Activated CD4-positive, alpha-beta T cell treated with anti-CD3 and anti-CD28 coated beads, Interleukin-2, amount 10 ng/mL, durations not matched to agents 7 days and 5 days (primary cell): ENCODE measurements around the gene C5orf63. TPM values are rescaled to one million over a fixed set of nuclear protein-coding genes. Genes with fewer than 3 reads are reported as not detected.
"Not testable (repeated sequence)": the region's sequence is repeated elsewhere in the genome, so short reads cannot be mapped to it uniquely, and the experiment has no call there.

Source experiments
- CTCF ChIA-PET: fragments of 350-600 bp; sonication (Branson Sonifier 250); formaldehyde crosslinking; loops from one replicate; lab custom pipeline; 2021; ENCODE audit warnings: antibody characterized with exemption; lab: Charles Lee
- POLR2A ChIA-PET: fragments of 350-600 bp; sonication (Branson Sonifier 250); formaldehyde crosslinking; loops from one replicate; lab custom pipeline; 2021; ENCODE audit warnings: antibody characterized with exemption; lab: Charles Lee
- DNase-seq: peaks from one replicate; pipeline ENCODE4 v3.0.0-alpha.2; 2020
- H3K27ac Mint-ChIP-seq: one replicate; pipeline ENCODE4 v1.8.0; 2021; ENCODE audit warnings: mild to moderate bottlenecking, moderate library complexity, mixed read lengths
- H3K27me3 Mint-ChIP-seq: one replicate; pipeline ENCODE4 v1.8.0; 2021; ENCODE audit warnings: mixed read lengths
- H3K36me3 Mint-ChIP-seq: one replicate; pipeline ENCODE4 v1.8.0; 2021; ENCODE audit warnings: low read depth, mixed read lengths
- H3K4me1 Mint-ChIP-seq: one replicate; pipeline ENCODE4 v1.8.0; 2021; ENCODE audit warnings: mixed read lengths
- H3K4me3 Mint-ChIP-seq: one replicate; pipeline ENCODE4 v1.8.0; 2021; ENCODE audit warnings: mild to moderate bottlenecking, moderate library complexity, mixed read lengths
- H3K9me3 Mint-ChIP-seq: one replicate; pipeline ENCODE4 v1.8.0; 2021; ENCODE audit warnings: mixed read lengths
- total RNA-seq, 2 experiments: library from RNA; stranded (reverse); gene quantifications; one replicate each; pipeline ENCODE4 v1.2.3, GENCODE V29; 2021

Gene C5orf63
- total RNA-seq, 2 experiments from 2014 or later, result 9.7 to 10.9 TPM

DNA sequence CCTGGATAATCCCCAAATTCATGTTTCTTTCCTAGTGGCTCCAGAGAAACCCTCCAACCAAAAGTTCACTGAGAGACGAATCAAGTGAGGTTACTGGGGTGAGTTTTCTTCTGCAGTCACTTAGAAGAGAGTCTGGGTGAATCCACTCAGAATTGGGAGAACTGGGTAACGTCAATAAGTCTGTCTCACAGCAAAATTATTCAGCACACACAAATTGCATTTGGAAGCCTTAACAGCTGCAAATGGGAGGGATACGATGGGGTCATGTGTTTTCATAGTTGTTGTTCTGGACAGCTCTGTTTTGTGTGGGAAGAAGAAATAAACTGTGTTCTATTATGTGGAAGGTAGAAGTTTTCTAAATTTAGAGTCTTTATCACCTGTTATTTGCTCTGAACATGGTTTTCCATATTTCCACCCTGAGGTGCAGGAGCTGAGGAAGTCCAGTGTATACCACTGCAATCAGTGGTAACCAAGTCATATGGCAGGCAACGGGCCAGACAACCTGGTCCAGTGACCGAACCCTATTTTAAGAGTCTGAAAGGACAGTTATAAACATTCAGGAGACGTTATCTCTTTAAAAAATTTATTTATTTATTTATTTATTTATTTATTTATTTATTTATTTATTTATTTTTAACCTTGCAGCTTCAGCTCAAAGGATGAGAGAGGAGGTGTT is 64.9 kb downstream of the C5orf63 start:
- Mint-ChIP-seq H3K36me3 (no peaks in the 10 kb centered on the region), H3K9me3 (no peaks in the 10 kb centered on the region), H3K4me1 (peaks cover 5% of the 10 kb centered on the region), H3K27me3 (no peaks in the 10 kb centered on the region), H3K4me3 (no peak overlapping the region), H3K27ac (no peak overlapping the region)
- ChIA-PET CTCF (no interaction called here), POLR2A (no interaction called here)
- DNase-seq, result no peak

DNA sequence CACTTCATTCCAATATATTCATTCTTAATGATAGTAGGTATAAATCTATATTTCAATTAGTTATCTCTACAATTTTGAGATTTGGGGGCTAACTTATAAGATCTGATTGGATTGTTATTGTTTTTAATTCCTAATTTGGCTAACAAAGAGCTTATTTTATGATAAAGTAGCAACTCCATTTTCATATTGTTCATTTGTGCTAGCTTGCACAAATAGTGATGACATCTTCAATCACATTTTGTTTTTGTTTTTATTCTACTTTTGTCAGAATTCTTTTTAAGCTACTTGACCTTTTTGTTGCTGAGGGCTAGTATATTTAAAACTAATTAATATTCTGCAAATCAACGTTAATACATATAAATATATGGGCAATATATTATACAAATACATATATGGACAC is 65.8 kb downstream of the C5orf63 start:
- CTCF ChIA-PET, result no interaction called here
- H3K27ac Mint-ChIP-seq, result no peak overlapping the region
- H3K4me1 Mint-ChIP-seq, result peaks cover 5% of the 10 kb centered on the region
- POLR2A ChIA-PET, result no interaction called here
- no peaks in the 10 kb centered on the region for H3K36me3 Mint-ChIP-seq
- DNase-seq, result no peak
- no peaks in the 10 kb centered on the region for H3K9me3 Mint-ChIP-seq
- no peaks in the 10 kb centered on the region for H3K27me3 Mint-ChIP-seq
- no peak overlapping the region for H3K4me3 Mint-ChIP-seq

DNA sequence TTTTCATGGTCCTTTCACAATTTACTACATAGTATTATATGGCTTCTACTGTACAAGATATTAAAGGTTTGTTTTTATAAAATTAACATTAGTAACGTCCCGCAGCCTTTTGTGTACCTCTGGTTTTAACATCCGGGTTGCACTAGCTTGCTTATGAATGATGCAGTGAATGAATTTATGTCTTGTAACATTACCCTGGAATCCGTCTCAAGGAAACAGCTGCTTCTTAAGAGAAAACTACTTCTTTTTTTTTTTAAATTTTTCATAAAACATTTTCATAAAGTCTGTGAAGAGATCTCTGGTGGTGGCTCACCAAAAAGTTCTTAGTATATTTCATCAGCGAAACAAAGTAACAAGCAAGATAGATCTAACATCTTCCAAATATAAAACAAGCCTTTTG is 66.6 kb downstream of the C5orf63 start:
- ChIA-PET CTCF (interaction anchor here (0.7 kb wide), 1 partner anchor 17 kb away, joined by 3 read pairs; no protein-coding TSS in a partner anchor), POLR2A (interaction anchor here (0.6 kb wide), 1 partner anchor 42 kb away, joined by 3 read pairs; no protein-coding TSS in a partner anchor)
- no peaks in the 10 kb centered on the region for H3K9me3 Mint-ChIP-seq
- no peaks in the 10 kb centered on the region for H3K27me3 Mint-ChIP-seq
- H3K4me3 Mint-ChIP-seq, result no peak overlapping the region
- no peak for DNase-seq
- no peak overlapping the region for H3K27ac Mint-ChIP-seq
- no peaks in the 10 kb centered on the region for H3K36me3 Mint-ChIP-seq
- peaks cover 2% of the 10 kb centered on the region for H3K4me1 Mint-ChIP-seq

DNA sequence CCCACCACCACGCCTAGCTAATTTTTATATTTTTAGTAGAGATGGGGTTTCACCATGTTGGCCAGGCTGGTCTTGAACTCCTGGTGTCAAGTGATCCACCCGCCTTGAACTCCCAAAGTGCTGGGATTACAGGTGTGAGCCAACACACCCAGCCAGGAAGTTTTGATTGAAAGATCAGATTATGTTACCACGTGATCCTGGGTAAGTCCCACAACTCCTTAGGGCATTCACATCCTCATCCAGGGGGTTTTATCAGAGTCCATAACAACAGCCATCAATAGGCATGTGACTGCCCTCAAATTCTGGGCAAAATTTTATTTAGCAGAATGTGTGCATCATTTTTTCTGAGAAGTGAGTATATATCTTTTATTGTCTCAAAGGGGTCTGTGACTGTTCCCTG is 68.0 kb downstream of the C5orf63 start:
- H3K36me3 Mint-ChIP-seq, H3K4me1 Mint-ChIP-seq, H3K27ac Mint-ChIP-seq, CTCF ChIA-PET, H3K4me3 Mint-ChIP-seq, H3K27me3 Mint-ChIP-seq, H3K9me3 Mint-ChIP-seq, DNase-seq, POLR2A ChIA-PET: not testable (repeated sequence)

DNA sequence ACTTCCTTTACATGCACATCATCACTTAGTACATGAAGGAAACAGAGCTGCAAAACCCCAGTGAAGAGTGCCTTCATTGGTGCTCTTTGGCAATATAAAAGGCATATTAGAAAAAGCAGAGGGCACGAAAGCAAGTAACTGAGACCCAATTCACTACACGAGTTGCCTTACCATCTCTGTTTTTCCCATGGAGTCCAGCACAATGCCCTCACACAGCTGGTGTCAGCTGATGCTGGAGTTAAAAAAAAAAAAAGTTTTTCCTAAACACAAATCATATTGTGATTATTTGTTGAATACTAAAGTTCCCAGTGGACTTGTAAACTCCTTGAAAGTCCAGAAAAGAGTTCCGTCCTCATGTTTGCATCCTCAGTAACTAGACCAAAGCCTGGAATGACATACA is 68.6 kb downstream of the C5orf63 start:
- CTCF ChIA-PET, result interaction anchor here (0.6 kb wide), 1 partner anchor 63 kb away, joined by 5 read pairs; no protein-coding TSS in a partner anchor
- no peak for DNase-seq
- Mint-ChIP-seq H3K27ac (no peak overlapping the region), H3K9me3 (no peaks in the 10 kb centered on the region), H3K36me3 (no peaks in the 10 kb centered on the region), H3K27me3 (no peaks in the 10 kb centered on the region), H3K4me1 (no peaks in the 10 kb centered on the region), H3K4me3 (no peak overlapping the region)
- POLR2A ChIA-PET, result interaction anchor here (0.6 kb wide), 1 partner anchor 287 kb away, joined by 6 read pairs; no protein-coding TSS in a partner anchor

DNA sequence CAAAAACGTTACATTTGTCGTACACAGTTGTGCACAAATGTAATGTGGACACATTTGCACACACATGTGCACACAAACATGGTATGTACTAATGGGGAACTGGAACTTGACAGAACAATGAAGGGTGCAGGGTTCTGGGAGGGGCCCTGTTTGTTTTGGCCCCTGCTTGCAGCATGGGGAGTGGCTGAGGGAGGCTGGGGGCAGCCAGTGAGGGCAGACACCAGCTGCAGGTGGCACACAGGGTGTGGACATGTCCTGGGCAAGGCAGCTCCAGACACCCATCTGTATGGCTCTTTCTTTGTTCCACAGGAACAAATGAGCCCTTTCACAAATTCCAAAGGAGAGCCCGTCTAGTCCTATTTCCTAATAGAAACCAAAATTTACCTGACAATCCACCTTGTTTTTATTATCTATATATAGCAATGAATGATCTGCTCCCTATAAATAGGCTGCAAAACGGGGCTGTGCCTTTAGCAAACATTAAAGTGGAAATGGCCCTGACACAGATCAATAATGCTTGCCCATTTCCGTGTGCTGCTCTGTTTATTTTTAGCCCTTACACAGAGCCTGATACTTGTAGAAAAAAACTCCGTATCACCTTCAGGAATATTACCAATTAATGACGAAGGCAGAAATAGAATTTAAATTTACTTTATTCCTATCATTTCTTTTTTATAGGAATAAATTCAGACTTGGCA is 69.4 kb downstream of the C5orf63 start:
- POLR2A ChIA-PET, result interaction anchor here (0.6 kb wide), 1 partner anchor 286 kb away, joined by 6 read pairs; no protein-coding TSS in a partner anchor
- Mint-ChIP-seq H3K36me3 (no peaks in the 10 kb centered on the region), H3K4me1 (no peaks in the 10 kb centered on the region), H3K4me3 (no peak overlapping the region), H3K27ac (no peak overlapping the region), H3K9me3 (no peaks in the 10 kb centered on the region), H3K27me3 (no peaks in the 10 kb centered on the region)
- CTCF ChIA-PET, result no interaction called here
- no peak for DNase-seq

DNA sequence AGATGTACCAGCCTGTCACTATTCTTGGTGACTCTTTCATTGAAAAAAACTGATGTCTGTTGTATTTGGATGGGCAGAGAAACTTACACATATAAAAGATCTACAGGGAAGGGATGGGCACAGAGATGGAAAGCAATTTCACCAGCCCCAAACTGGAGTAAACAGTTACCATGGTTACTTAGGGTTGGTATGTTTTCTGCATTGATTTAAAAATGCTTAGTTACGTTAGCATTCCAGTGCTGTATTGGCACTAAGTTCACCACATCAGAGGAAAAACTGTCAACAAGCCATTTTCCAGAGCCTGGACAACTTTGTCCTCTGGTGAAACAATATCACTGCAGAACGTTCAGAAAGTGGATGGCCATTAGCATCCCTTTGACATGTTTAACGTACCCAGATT is 70.9 kb downstream of the C5orf63 start:
- H3K27me3 Mint-ChIP-seq, result no peaks in the 10 kb centered on the region
- H3K4me3 Mint-ChIP-seq, result no peak overlapping the region
- H3K27ac Mint-ChIP-seq, result no peak overlapping the region
- H3K9me3 Mint-ChIP-seq, result no peaks in the 10 kb centered on the region
- POLR2A ChIA-PET, result no interaction called here
- H3K36me3 Mint-ChIP-seq, result no peaks in the 10 kb centered on the region
- no peak for DNase-seq
- CTCF ChIA-PET, result interaction anchor here (1.0 kb wide), 1 partner anchor 12 kb away, joined by 3 read pairs; no protein-coding TSS in a partner anchor
- no peaks in the 10 kb centered on the region for H3K4me1 Mint-ChIP-seq

DNA sequence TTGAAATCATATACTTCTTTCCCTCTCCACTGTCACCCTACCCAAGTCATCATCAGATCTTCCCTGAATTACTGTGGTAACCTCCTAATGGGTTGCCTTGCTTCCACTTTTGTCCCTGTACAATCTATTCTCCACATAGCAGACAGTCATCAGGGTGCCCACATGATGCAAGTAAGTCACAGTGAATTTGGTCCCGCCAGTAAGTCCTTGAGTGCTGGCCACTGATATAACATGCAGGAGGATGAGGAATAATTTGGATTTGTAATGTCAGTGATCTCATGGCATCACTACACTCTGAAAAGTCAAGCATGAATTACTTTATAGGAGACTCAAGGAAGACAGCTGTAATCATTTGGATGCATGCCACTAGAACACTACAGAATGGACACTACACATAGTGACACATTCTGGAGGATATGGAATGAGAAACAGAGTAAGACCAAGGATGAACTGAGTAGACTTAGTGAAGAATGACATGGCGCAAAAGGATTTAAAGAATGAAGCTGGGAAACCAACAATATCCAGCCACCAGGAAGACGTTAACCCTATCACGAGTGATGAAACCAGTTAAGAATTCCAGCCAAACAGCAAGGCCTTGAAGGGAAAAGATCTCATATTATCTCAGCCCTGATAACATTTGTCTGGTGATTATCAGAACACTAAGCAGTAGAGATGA is 71.5 kb downstream of the C5orf63 start:
- no peaks in the 10 kb centered on the region for H3K27me3 Mint-ChIP-seq
- POLR2A ChIA-PET, result no interaction called here
- DNase-seq, result no peak
- no peaks in the 10 kb centered on the region for H3K36me3 Mint-ChIP-seq
- H3K4me3 Mint-ChIP-seq, result no peak overlapping the region
- H3K4me1 Mint-ChIP-seq, result no peaks in the 10 kb centered on the region
- CTCF ChIA-PET, result no interaction called here
- H3K9me3 Mint-ChIP-seq, result no peaks in the 10 kb centered on the region
- H3K27ac Mint-ChIP-seq, result no peak overlapping the region

Other genes starting within 250 kb of the C5orf63 start
- 1 to 10 TPM; 1.1 to 1.5 TPM for gene MARCHF3, start 42.9 kb downstream of the C5orf63 start, total RNA-seq
- not detected for gene MEGF10, start 217.3 kb upstream of the C5orf63 start, total RNA-seq